OCI-M1 (cell line): ENCODE data around the gene SH2B3.
A peak's percentile ranks its signal among the peaks of the same experiment; 100 is the strongest.

Experiments
- DNase-seq: peaks from one replicate; lab custom pipeline; 2025; lab: John Stamatoyannopoulos, UW

SH2B3 gene

GRCh38 chr12:111428081-111428727, 22.5 kb downstream of the SH2B3 start:
- DNase-seq: no peak

- DNase-seq: peak; percentile 79
These were observed 23.0 kb downstream of the SH2B3 start for GRCh38 chr12:111428728-111429175.

DNA sequence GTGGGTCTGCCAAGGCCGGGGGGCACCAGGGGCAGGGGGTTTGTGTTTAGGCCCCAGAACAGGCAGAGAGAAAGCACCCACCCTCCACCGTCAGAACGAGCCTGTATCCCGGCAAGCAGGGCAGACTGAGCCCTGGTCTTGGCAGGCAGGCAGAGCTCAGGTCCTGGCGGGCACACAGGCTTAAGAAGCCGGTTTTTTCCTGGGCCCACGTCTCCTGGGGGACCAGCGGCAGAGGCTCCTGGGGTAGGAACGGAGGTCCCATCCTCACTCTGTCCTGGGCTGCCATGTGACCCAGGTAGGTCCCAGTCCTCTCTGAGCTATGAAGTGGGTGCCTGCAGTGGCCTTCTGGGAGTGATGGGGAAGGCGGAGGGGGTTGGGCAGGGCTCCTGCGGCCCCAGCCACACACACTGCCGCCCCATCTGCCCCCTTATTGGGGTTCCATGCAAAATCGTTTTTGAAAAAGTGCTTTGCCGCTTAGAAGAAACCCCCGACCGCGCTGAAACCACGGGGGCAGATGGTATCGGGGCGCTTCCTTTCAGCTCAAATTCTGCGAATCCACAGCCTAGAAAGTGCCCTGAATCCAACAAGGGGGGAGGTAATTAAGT, 24.2 kb downstream of the SH2B3 start:
- no peak for DNase-seq

DNA sequence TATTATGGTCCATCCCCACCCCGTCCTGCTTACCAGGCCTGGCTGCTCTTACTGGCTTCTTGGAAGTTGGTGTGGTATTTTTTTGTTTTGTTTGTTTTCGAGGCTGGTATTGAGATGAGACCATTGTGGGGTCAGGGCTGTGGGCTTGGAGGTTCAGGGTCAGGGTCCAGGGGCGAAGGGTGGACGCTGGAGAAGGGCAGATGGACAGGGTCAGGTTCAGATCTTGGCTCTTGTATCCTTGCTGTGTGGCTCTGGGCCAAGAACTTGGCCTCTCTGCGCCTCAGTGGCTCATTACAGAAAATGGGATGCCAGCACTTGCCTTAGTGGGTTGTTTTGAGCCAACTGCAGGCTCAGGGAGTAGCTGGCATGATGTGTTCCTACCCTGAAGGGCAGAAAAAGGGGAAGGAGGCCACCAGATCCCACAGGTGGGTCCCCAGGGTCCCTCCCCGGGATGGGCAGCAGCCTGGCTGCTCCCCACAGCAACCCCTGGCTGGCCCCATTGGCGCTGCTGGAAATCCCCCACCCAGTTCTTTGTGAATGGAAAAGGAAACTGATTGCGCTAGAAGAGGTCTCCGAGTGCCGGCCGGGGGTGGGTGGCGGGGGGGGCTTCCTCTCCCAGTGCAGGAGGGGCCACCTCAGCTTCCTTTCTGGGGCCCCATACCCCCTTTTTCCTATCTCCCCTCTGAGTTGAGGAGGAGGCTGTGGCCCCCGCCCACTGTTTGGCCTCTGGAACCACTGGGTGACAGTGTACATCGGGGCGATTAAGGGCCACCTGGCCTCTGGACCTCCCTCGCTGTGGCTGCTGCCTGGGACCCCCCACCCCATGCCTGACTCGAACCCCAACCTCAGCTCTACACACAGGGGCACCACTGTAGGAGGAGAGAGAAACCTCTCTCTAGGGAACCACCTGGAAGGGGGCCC, 25.0 kb downstream of the SH2B3 start:
- no peak for DNase-seq

- no peak for DNase-seq
These were observed 26.0 kb downstream of the SH2B3 start for GRCh38 chr12:111431772-111432171.

GRCh38 chr12:111434049-111434448, 28.3 kb downstream of the SH2B3 start:
- no peak for DNase-seq

DNA sequence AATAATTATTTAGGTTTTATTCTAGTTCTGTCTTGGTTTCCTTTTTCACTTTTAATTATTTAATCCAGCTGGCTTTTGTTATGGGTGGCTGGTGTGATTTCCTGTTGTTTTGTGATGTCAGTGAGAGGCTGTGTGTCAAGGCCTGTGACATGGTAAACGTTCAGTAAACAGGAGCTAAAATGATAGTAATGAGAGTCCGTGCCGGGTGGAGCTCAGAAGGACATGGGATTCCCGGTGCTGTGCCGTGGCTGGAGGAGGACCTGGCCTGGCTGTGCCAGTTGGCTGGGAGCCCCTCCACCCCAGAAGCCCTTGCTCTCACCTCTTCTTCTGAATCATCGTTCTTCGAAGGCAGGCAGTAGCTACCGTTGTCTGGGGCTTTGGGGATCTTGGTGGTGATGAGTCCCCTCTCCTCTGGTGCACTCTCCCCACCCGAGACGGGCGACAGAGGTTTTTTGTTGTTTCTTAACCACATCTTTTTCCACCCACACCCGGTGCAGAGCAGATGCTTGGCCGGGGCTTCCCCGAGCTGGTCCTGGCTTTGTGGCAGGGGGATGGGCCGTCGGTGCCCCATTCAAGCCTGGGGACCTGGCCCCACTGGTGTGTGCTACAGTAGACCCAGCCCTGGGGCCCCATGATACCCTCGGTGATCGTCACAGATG, 29.1 kb downstream of the SH2B3 start:
- DNase-seq: no peak

DNA sequence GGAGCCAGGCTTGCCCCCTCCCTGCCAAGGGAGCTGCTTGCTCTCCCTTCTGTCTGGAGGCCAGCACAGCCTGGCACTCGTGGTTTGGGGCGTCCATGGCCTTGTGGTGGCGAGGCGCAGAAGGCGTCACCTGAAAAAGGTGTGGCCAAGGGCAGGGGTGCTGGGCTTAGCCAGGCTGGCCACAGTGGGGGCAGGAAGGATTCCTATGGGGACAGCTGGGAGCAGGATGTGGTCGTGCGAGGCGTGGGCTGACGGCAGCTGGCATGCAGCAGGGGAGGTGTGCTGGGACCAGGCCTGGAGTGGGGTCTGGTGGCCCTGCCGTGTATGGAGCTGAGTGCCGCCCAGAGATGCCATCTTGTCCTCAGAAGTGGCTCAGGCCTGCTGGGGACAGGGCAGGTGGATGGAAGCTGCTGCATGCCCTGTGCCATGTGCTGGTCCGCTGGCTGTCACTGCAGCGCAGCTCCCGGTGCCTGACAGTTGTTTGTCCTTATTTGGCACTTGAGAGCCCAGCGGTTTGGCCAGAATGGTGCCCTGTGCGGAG, 30.0 kb downstream of the SH2B3 start:
- DNase-seq: no peak

DNA sequence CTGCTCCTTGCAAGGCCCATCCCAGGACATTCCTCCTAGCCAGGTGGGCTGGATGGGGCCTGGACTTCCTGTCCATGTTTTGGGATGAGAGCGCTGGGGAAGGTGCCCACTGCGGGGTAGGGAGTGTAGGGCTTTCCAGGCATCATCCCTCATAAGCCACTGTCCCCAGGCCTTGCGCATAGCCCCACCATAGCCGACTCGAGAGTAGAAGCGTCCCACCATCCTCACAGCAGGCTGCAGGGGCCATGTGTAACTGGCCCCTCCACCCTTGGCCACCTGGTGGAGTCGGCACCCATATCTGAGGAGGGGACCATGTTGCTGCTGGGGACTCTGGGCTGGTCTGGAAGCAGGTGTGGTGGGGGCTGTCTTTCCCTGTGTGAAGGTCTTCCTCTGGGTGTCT, 30.5 kb downstream of the SH2B3 start:
- DNase-seq: no peak

DNA sequence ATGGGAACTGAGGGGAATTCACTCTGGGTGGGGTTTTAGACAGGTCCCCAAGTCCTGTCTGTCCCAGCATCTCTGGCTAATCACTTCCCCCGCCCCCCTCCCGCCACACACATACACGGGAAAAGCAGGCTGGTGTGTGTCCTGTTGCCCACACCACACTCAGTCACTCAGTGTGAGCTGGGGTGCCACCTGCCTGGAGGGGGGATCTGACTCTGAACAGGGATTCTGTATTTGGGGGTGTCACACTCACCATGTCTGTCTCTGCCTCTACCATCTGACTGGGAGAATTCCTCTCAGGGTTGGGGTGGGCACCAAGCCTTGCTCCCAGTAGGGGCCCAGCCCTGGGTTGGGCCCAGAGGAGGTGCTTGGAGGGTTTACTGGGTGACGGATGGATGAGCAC, 31.1 kb downstream of the SH2B3 start:
- DNase-seq: no peak

- DNase-seq: peak; percentile 84
These were observed 32.2 kb downstream of the SH2B3 start for GRCh38 chr12:111437816-111438454.

DNA sequence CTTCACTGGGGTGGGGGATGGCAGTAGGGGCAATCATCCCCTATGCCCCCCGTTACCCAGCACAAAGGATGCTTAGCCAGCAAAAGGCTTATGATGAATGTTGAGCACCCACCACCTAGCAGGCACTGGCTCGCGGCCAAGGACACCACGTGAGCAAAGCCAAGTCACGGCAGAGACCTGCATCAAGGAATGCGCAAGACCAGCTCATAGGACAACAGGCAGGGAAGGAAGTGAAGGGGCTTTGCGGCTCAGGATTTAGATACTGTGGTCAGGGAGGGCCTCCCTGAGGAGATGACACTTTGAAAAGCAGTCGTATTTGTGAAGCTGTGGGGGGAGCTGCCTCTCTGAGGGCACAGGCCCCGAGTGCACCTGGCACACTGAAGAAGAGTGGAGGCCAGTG, 32.8 kb downstream of the SH2B3 start:
- peak; percentile 58 for DNase-seq

- no peak for DNase-seq
These were observed 34.0 kb downstream of the SH2B3 start for GRCh38 chr12:111439657-111440151.

DNA sequence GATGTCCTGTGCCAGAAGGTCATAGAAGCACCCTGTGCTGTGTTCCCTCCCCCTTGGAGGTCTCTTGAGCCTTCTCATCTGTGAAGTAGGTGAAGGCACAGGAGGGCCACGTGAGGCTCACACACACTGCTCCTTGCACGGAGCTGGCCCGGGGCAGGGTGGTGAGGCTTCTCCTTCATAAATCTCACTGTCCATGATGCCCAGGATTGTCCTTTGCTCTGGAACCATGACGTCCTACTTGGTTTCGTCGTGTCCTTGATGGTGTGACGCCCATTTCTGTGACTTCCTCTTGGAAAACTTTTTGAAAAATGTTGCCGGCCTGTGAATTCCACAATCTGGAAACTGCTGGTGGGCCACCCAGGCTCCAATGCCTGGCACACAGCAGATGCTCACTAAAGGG, 34.4 kb downstream of the SH2B3 start:
- DNase-seq: no peak

DNA sequence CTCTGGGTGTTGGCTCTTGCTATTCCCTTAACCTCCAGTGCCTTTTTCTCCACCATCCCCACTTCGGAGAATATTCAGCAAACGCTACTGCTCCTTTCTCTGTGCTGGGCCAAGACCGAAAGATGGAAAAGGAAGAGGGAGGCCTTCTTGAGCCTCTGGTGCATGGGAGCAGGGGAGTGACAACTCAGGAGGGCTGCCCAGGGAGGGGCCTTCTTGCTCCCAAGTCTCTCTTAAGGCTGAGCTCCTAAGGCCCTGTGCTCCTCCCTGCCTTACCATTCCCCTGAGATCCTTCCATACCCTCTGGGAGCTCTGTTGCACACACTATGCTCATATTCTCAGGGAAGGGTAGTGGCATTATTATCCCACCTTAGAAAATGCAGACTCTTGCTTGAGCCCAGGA, 34.9 kb downstream of the SH2B3 start:
- no peak for DNase-seq

- DNase-seq: no peak
These were observed 35.6 kb downstream of the SH2B3 start for GRCh38 chr12:111441107-111441928.

GRCh38 chr12:111442301-111443045, 36.8 kb downstream of the SH2B3 start:
- no peak for DNase-seq

- no peak for DNase-seq
These were observed 37.4 kb downstream of the SH2B3 start for GRCh38 chr12:111443086-111443485.

DNA sequence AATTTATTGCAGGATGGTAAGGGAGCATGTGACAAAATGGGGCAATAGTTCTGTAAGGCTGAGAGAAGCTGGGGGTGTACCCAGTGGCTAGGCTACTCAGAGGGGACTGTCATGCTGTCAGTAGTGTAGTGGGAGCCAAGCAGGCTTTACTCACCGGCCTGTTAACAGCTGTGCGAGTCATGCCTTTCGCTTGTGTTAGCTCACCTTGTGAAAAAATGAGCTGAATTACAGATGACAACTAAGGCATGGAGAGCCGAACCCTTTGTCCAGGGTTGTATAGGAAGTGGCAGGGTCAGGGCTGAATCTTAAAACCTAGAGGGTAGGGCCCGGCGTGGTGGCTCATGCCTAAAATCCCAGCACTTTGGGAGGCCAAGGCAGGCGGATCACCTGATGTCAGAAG, 37.9 kb downstream of the SH2B3 start:
- DNase-seq: no peak
